Caco-2 (cell line): ENCODE measurements around the gene AXL. TPM values are rescaled to one million over a fixed set of nuclear protein-coding genes. Genes with fewer than 3 reads are reported as not detected.

Experiments used
- BruUV-seq: library from RNA; stranded (reverse); fragments of 400-500 nt; replicated peaks from 2 replicates; lab custom pipeline; 2021; lab: Mats Ljungman, UMichigan
- CTCF ChIA-PET: fragments of 300-600 bp; sonication (Branson Sonifier 250); formaldehyde crosslinking; loops from one replicate; lab custom pipeline; 2022; ENCODE audit warnings: antibody characterized with exemption; lab: Charles Lee
- POLR2A ChIA-PET: fragments of 300-600 bp; sonication (Branson Sonifier 250); formaldehyde crosslinking; loops from one replicate; lab custom pipeline; 2022; ENCODE audit warnings: antibody characterized with exemption; lab: Charles Lee
- DNase-seq, 2 experiments: peaks; one replicate each; pipeline versions ENCODE4 v3.0.0 to v3.0.0-alpha.2; 2020 to 2022
- H3K27me3 ChIP-seq: replicated peaks from 2 replicates; pipeline ENCODE4 v1.6.0; 2011; ENCODE audit warnings: low read length; ENCODE audit not compliant: control insufficient read depth, insufficient read depth
- H3K36me3 ChIP-seq: 2 replicates; pipeline ENCODE4 v1.5.1; 2011; ENCODE audit warnings: low read length; ENCODE audit not compliant: control insufficient read depth, insufficient read depth
- H3K4me1 ChIP-seq: fragments of 250-450 bp; sonication (Bioruptor Pico); 2 replicates; pipeline ENCODE4 v1.5.1; 2020; ENCODE audit warnings: mild to moderate bottlenecking
- H3K4me3 ChIP-seq: 2 replicates; pipeline ENCODE4 v1.5.1; 2011; ENCODE audit warnings: low read depth, mild to moderate bottlenecking, control low read depth, low read length
- H3K9me3 ChIP-seq: fragments of 250-450 bp; sonication (Bioruptor Pico); 2 replicates; pipeline ENCODE4 v1.5.1; 2020; ENCODE audit warnings: mild to moderate bottlenecking, moderate library complexity
- H3K27ac Mint-ChIP-seq: one replicate; pipeline ENCODE4 v1.8.0; 2022; ENCODE audit warnings: mixed read lengths; ENCODE audit not compliant: unreplicated experiment
- H3K27me3 Mint-ChIP-seq: one replicate; pipeline ENCODE4 v1.8.0; 2022; ENCODE audit warnings: mixed read lengths; ENCODE audit not compliant: insufficient read depth, unreplicated experiment
- H3K36me3 Mint-ChIP-seq: one replicate; pipeline ENCODE4 v1.8.0; 2022; ENCODE audit warnings: mild to moderate bottlenecking, mixed read lengths; ENCODE audit not compliant: insufficient read depth, unreplicated experiment
- H3K4me1 Mint-ChIP-seq: one replicate; pipeline ENCODE4 v1.8.0; 2022; ENCODE audit warnings: low read depth, mixed read lengths; ENCODE audit not compliant: unreplicated experiment
- H3K4me3 Mint-ChIP-seq: one replicate; pipeline ENCODE4 v1.8.0; 2022; ENCODE audit warnings: mild to moderate bottlenecking, moderate library complexity, mixed read lengths; ENCODE audit not compliant: unreplicated experiment
- H3K9me3 Mint-ChIP-seq: one replicate; pipeline ENCODE4 v1.8.0; 2022; ENCODE audit warnings: mixed read lengths; ENCODE audit not compliant: unreplicated experiment
- CTCF ChIP-seq, 2 experiments: fragments of 200-600 bp in 1 of 2; IDR thresholded peaks; 1 replicate in 1 of 2; 2 replicates in 1 of 2; pipeline versions ENCODE4 v1.5.1 to v1.8.0; 2011 to 2022; ENCODE audit warnings: antibody characterized with exemption in 1 of 2, control low read depth in 1 of 2, inconsistent platforms in 1 of 2, low read depth in 1 of 2, low read length in 1 of 2, mild to moderate bottlenecking in 1 of 2, moderate library complexity in 1 of 2; ENCODE audit not compliant: insufficient read depth in 1 of 2, severe bottlenecking in 1 of 2, unreplicated experiment in 1 of 2
- intact Hi-C: fragments of 100-400 bp; cut with micrococcal nuclease; formaldehyde crosslinking; loops from one replicate; pipeline ENCODE4 v1.10.0; 2022; ENCODE audit not compliant: unreplicated experiment
- total RNA-seq: library from RNA; stranded (reverse); gene quantifications from 2 replicates; pipeline ENCODE4 v1.2.3, GENCODE V29; 2022

The AXL gene
- total RNA-seq, 1 experiment from 2014 or later: 1.2 TPM

DNA sequence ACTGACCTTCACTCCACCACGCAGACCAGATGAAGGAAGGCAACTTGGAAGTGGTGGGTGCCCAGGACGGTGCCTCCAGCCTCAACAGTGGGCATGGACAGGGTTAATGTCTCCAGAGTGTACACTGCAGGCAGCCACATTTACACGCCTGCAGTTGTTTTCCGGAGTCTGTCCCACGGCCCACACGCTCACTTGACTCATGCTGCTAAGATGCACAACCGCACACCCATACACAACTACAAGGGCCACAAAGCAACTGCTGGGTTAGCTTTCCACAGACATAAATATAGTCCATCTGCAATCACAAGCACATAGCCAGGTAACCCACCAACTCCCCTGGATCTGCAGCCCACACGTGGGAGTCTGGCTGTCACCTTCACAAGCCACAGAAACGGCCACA is 12.6 kb upstream of the AXL start:
- ChIA-PET POLR2A (no interaction called here), CTCF (no interaction called here)
- no peaks in the 10 kb centered on the region for H3K9me3 ChIP-seq
- H3K4me1 ChIP-seq: no peaks in the 10 kb centered on the region
- intact Hi-C loops: no loop called here
- DNase-seq: no peak
- Mint-ChIP-seq H3K4me1 (peaks cover 6% of the 10 kb centered on the region), H3K4me3 (no peak overlapping the region), H3K36me3 (peaks cover 45% of the 10 kb centered on the region), H3K27me3 (no peaks in the 10 kb centered on the region), H3K27ac (peak overlapping the region; percentile 26), H3K9me3 (no peaks in the 10 kb centered on the region)
- H3K27me3 ChIP-seq: no peaks in the 10 kb centered on the region
- no peaks in the 10 kb centered on the region; the same call in none of the 2 replicates for H3K36me3 ChIP-seq
- BruUV-seq: no TSS peak
- no peak overlapping the region for H3K4me3 ChIP-seq
- no peak for TF ChIP-seq CTCF (IDR thresholded peaks at IDR 0.05; ENCODE audit: insufficient read depth in 1 of 2, low read depth in 1 of 2, low read length in 1 of 2, severe bottlenecking in 1 of 2, unreplicated experiment in 1 of 2)

DNA sequence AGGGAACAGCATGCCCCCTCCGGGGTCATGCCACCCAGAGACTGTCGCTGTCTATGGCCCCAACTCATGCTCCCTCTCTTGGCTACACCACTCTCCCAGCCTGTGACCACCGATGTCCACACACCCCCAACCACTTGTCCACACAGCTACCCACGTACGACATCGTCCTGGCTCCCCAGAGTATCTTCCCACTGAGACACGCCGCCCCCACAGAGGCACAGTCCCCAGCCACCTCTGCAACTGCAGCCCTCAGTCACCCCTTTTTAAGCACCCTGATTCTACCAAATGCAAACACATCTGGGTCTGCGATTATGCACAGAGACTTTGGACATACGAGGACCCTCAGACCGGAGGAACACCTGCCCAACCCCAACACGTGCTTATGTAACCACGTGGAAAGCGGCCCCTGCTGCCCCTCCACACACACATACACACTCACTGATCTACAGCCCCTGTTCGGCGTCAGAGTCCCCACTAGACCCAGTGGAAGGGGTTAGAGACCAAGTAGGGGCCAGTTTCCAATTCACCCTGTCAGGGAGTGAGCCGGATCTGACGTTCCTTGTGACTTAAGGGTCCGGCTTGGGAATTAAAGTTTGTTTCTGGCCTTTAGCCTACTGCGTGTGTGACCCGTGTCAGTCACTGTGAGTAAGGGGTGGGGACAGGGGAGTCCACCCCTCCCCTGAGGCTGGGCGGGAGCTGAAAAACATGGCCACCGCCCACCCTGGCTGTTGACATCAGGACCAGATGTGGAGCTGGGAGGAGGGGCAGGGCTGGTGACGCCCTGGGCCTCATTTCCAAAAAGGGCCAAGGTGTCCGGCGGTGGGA is 11.9 kb upstream of the AXL start:
- TSS peak; percentile 84 for BruUV-seq
- CTCF ChIA-PET: no interaction called here
- POLR2A ChIA-PET: interaction anchor here (0.7 kb wide), 1 partner anchor 19 kb away, joined by 11 read pairs; no protein-coding TSS in a partner anchor
- Mint-ChIP-seq H3K4me1 (peaks cover 6% of the 10 kb centered on the region), H3K27ac (no peak overlapping the region), H3K27me3 (no peaks in the 10 kb centered on the region), H3K36me3 (peaks cover 43% of the 10 kb centered on the region), H3K9me3 (no peaks in the 10 kb centered on the region), H3K4me3 (no peak overlapping the region)
- no peaks in the 10 kb centered on the region for H3K27me3 ChIP-seq
- intact Hi-C loops: no loop called here
- H3K36me3 ChIP-seq: no peaks in the 10 kb centered on the region; the same call in none of the 2 replicates
- DNase-seq: no peak
- no peaks in the 10 kb centered on the region for H3K4me1 ChIP-seq
- no peak overlapping the region for H3K4me3 ChIP-seq
- TF ChIP-seq CTCF (IDR thresholded peaks at IDR 0.05; ENCODE audit: insufficient read depth in 1 of 2, low read depth in 1 of 2, low read length in 1 of 2, severe bottlenecking in 1 of 2, unreplicated experiment in 1 of 2): no peak
- H3K9me3 ChIP-seq: no peaks in the 10 kb centered on the region

DNA sequence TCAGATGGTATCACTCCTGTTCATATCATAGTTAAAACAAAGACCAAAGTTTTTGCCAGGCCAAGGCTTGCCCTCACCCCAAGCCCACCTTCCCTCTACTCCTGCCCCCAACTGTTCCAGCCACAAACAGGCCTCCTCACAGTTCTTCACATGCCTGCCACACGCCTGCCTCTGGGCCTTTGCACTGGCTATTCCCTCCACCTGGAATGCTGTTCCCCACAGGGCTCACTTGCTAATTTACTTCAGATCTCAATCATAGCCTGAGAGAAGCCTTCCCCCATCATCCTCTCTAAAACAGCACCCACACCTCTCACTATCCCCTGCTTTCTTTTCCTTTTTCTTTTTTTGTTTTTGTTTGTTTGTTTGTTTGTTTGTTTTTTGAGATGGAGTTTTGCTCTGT is 4.9 kb upstream of the AXL start:
- Mint-ChIP-seq H3K27ac (no peak overlapping the region), H3K4me1 (peaks cover 18% of the 10 kb centered on the region), H3K36me3 (no peaks in the 10 kb centered on the region), H3K27me3 (no peaks in the 10 kb centered on the region), H3K9me3 (no peaks in the 10 kb centered on the region), H3K4me3 (no peak overlapping the region)
- H3K4me3 ChIP-seq: no peak overlapping the region
- CTCF ChIA-PET: no interaction called here
- no peaks in the 10 kb centered on the region for H3K9me3 ChIP-seq
- no peak for DNase-seq
- no peaks in the 10 kb centered on the region for H3K27me3 ChIP-seq
- POLR2A ChIA-PET: no interaction called here
- intact Hi-C loops: no loop called here
- 0 out of 2 replicates have a peak, but pooled peaks cover 4% of the 10 kb centered on the region for H3K4me1 ChIP-seq
- no peaks in the 10 kb centered on the region for H3K36me3 ChIP-seq
- no TSS peak for BruUV-seq
- TF ChIP-seq CTCF (IDR thresholded peaks at IDR 0.05; ENCODE audit: insufficient read depth in 1 of 2, low read depth in 1 of 2, low read length in 1 of 2, severe bottlenecking in 1 of 2, unreplicated experiment in 1 of 2): no peak
